K562 (cell line): ENCODE measurements around the gene SLC25A45. TPM values are rescaled to one million over a fixed set of nuclear protein-coding genes. Genes with fewer than 3 reads are reported as not detected.

Experiments used
- ADNP ChIP-seq: fragments of 200-800 bp; sonication (Bioruptor generic); IDR thresholded peaks from 2 replicates; pipeline ENCODE4 v1.6.1; 2016; ENCODE audit warnings: missing genetic modification characterization, missing compliant biosample characterization
- ARNT ChIP-seq, 2 experiments: fragments of 450-650 bp; IDR thresholded peaks; 2 replicates each; pipeline ENCODE4 v1.6.1; 2016; ENCODE audit warnings: mild to moderate bottlenecking in 1 of 2
- ATF4 ChIP-seq: fragments of 450-650 bp; formaldehyde crosslinking; IDR thresholded peaks from 2 replicates; pipeline ENCODE4 v1.4.0; 2022; ENCODE audit warnings: mild to moderate bottlenecking, moderate library complexity
- HDGF ChIP-seq: fragments of 450-650 bp; IDR thresholded peaks from 2 replicates; pipeline ENCODE4 v1.6.1; 2016
- HNRNPL ChIP-seq: fragments of 200-400 bp; formaldehyde crosslinking; IDR thresholded peaks from 2 replicates; pipeline ENCODE4 v1.6.1; 2017; ENCODE audit warnings: low read depth, mild to moderate bottlenecking, low read length
- KLF6 ChIP-seq: fragments of 250-450 bp; sonication (Bioruptor Pico); IDR thresholded peaks from 2 replicates; pipeline ENCODE4 v1.4.0; 2020; ENCODE audit warnings: mild to moderate bottlenecking, moderate library complexity, borderline replicate concordance
- MED1 ChIP-seq: sonication (generic); formaldehyde crosslinking; IDR thresholded peaks from 2 replicates; pipeline ENCODE4 v1.8.1; 2023; ENCODE audit warnings: missing genetic modification reagents, borderline replicate concordance
- NCOA4 ChIP-seq: fragments of 450-650 bp; IDR thresholded peaks from 2 replicates; pipeline ENCODE4 v1.6.1; 2018; ENCODE audit warnings: mild to moderate bottlenecking; ENCODE audit not compliant: partially characterized antibody
- NFATC3 ChIP-seq: fragments of 450-650 bp; IDR thresholded peaks from 2 replicates; pipeline ENCODE4 v1.6.1; 2017; ENCODE audit warnings: mild to moderate bottlenecking
- NR2C1 ChIP-seq, 2 experiments: fragments of 450-650 bp; IDR thresholded peaks; 2 replicates each; pipeline ENCODE4 v1.6.1; 2017; ENCODE audit warnings: mild to moderate bottlenecking in 2 of 2, antibody characterized with exemption in 1 of 2, inconsistent platforms in 1 of 2, missing compliant biosample characterization in 1 of 2, missing genetic modification characterization in 1 of 2
- PHB2 ChIP-seq: fragments of 450-650 bp; IDR thresholded peaks from 2 replicates; pipeline ENCODE4 v1.6.1; 2017; ENCODE audit warnings: low read depth
- POU5F1 ChIP-seq: fragments of 150-350 bp; IDR thresholded peaks from 2 replicates; pipeline ENCODE4 v1.6.1; 2014; ENCODE audit warnings: borderline replicate concordance, low read length, low read depth, mild to moderate bottlenecking; ENCODE audit not compliant: partially characterized antibody
- RAD21 ChIP-seq, 2 experiments: fragments of 250-450 bp in 1 of 2; fragments of 450-650 bp in 1 of 2; sonication (Bioruptor Pico) in 1 of 2; formaldehyde crosslinking in 1 of 2; IDR thresholded peaks in 1 of 2; conservative IDR thresholded peaks in 1 of 2; 2 replicates each; pipeline versions ENCODE4 v1.4.0 to v1.8.0; 2020 to 2022; ENCODE audit warnings: mild to moderate bottlenecking in 2 of 2, moderate library complexity in 1 of 2
- SAP30 ChIP-seq: fragments of 200-600 bp; sonication (generic); IDR thresholded peaks from 2 replicates; pipeline ENCODE4 v1.6.1; 2012; ENCODE audit warnings: borderline replicate concordance, low read depth, mild to moderate bottlenecking, moderate library complexity, low read length, control low read depth, inconsistent platforms; ENCODE audit not compliant: insufficient read depth, poor library complexity, severe bottlenecking
- SP2 ChIP-seq: IDR thresholded peaks from 2 replicates; pipeline ENCODE4 v1.6.1; 2011; ENCODE audit warnings: mild to moderate bottlenecking, low read depth, low read length, moderate library complexity; ENCODE audit not compliant: poor library complexity, severe bottlenecking; ENCODE audit errors: extremely low read depth
- TBL1XR1 ChIP-seq, 2 experiments: IDR thresholded peaks; 2 replicates each; pipeline ENCODE4 v1.6.1; 2012; ENCODE audit warnings: improper control_type of control experiment in 2 of 2, low read length in 2 of 2, mild to moderate bottlenecking in 1 of 2
- TFAP4 ChIP-seq: sonication (generic); formaldehyde crosslinking; IDR thresholded peaks from 2 replicates; pipeline ENCODE4 v1.8.0; 2022; ENCODE audit warnings: missing genetic modification reagents, mild to moderate bottlenecking, moderate library complexity, borderline replicate concordance
- TOE1 ChIP-seq, 2 experiments: fragments of 450-650 bp in 1 of 2; sonication (generic) in 1 of 2; formaldehyde crosslinking in 1 of 2; IDR thresholded peaks; 2 replicates each; pipeline versions ENCODE4 v1.7.1 to v1.8.0; 2016 to 2022; ENCODE audit warnings: borderline replicate concordance in 2 of 2, mild to moderate bottlenecking in 2 of 2, antibody characterized with exemption in 1 of 2, inconsistent platforms in 1 of 2, low read depth in 1 of 2, missing genetic modification reagents in 1 of 2, moderate library complexity in 1 of 2
- ZKSCAN3 ChIP-seq: fragments of 250-450 bp; sonication (Bioruptor Pico); IDR thresholded peaks from 2 replicates; pipeline ENCODE4 v1.4.0; 2020
- ZNF311 ChIP-seq: fragments of 250-450 bp; sonication (Bioruptor Pico); IDR thresholded peaks from 2 replicates; pipeline ENCODE4 v1.4.0; 2020; ENCODE audit warnings: mild to moderate bottlenecking, moderate library complexity
- ZNF512 ChIP-seq: IDR thresholded peaks from 2 replicates; pipeline ENCODE4 v1.6.1; 2016; ENCODE audit warnings: missing genetic modification characterization, missing compliant biosample characterization
- ZNF695 ChIP-seq: fragments of 450-650 bp; formaldehyde crosslinking; IDR thresholded peaks from 2 replicates; pipeline ENCODE4 v1.4.0; 2020; ENCODE audit warnings: mild to moderate bottlenecking, moderate library complexity
- polyA plus RNA-seq, 8 experiments: library from polyadenylated mRNA; depleted of rRNA in 4 of 8; stranded (reverse) in 5 of 8; unstranded in 3 of 8; fragments of >200 nt; fragmentation: Nextera tagmentation in 2 of 8; fragmentation: Illumina TruSeq in 1 of 8; extraction: Ambion mirVana in 2 of 8; extraction: Trizol in 1 of 8; gene quantifications; 2 replicates each; pipeline versions ENCODE4 v1.2.1 to v1.2.3, GENCODE V29; 2011 to 2014; ENCODE audit warnings: inconsistent platforms in 1 of 8, missing spikeins in 1 of 8
- total RNA-seq, 7 experiments: library from RNA; depleted of rRNA in 6 of 7; stranded (reverse); fragments of >200 nt in 6 of 7; fragmentation: Illumina TruSeq in 2 of 7; extraction: Trizol in 2 of 7; gene quantifications; 2 replicates each; pipeline versions ENCODE4 v1.2.1 to v1.2.3, GENCODE V29; 2011 to 2021; ENCODE audit warnings: low replicate concordance in 1 of 7

SLC25A45 gene
- total and polyA plus RNA-seq, 9 of the 15 experiments (the other 6 are each of a cell fraction or from before 2014, with no cell fraction given), result 0.15 to 2.3 (median 0.68) TPM

GRCh38 chr11:65420979-65421793 lies 38.7 kb upstream of the SLC25A45 start (continued):
- TF ChIP-seq TBL1XR1 (IDR thresholded peaks at IDR 0.05; ENCODE audit: low read length in 2 of 2) (peak in 1 of 2 experiments; percentile 61; a peak in 1 of 4 replicates), HNRNPL (0 out of 2 replicates have a peak, but pooled peaks have one; percentile 26), NCOA4 (no peak), SAP30 (no peak), KLF6 (CRISPR knock-in tag) (peak; percentile 30; the same call in 1 of the 2 replicates), TOE1 (IDR thresholded peaks at IDR 0.05; ENCODE audit: borderline replicate concordance) (peak; percentile 58), TOE1 (CRISPR knock-in tag; IDR thresholded peaks at IDR 0.05; ENCODE audit: borderline replicate concordance, low read depth) (no peak), SP2 (no peak), ZNF695 (CRISPR knock-in tag) (0 out of 2 replicates have a peak, but pooled peaks have one; percentile 28), ATF4 (CRISPR knock-in tag) (peak; percentile 42; the same call in 1 of the 2 replicates), RAD21 (CRISPR knock-in tag; conservative IDR thresholded peaks at IDR 0.05 in 1 of 2, IDR thresholded peaks at IDR 0.05 in 1 of 2) (no peak), HDGF (no peak), NR2C1 (IDR thresholded peaks at IDR 0.05) (no peak), NR2C1 (tag; IDR thresholded peaks at IDR 0.05) (peak; percentile 58; the same call in 1 of the 2 replicates), NFATC3 (no peak), ARNT (IDR thresholded peaks at IDR 0.05) (peak in 1 of 2 experiments; percentile 17; a peak in 1 of 4 replicates), ADNP (tag) (no peak), ZNF512 (tag) (no peak), ZKSCAN3 (no peak), TFAP4 (CRISPR knock-in tag) (peak; percentile 65; the same call in 1 of the 2 replicates), POU5F1 (no peak), PHB2 (no peak), MED1 (CRISPR knock-in tag) (no peak), ZNF311 (CRISPR knock-in tag) (peak; percentile 41; the same call in 1 of the 2 replicates)
